OCI-LY3 (cell line): Measurements from ENCODE around the gene MPPED1.

ENCODE experiments used
- EZH2phosphoT487 ChIP-seq: fragments of 200-600 bp; shearing (Covaris generic); IDR thresholded peaks from 2 replicates; pipeline ENCODE4 v1.6.1; 2018; ENCODE audit warnings: antibody characterized with exemption, mixed run types, low read depth
- TF ChIP-seq, protein P1 (sequence below): fragments of 200-600, 300-600 bp; sonication (generic); IDR thresholded peaks from 2 replicates; pipeline ENCODE4 v1.5.1; 2014; ENCODE audit warnings: antibody characterized with exemption, low read length, low read depth

- TF ChIP-seq, protein P1, sequence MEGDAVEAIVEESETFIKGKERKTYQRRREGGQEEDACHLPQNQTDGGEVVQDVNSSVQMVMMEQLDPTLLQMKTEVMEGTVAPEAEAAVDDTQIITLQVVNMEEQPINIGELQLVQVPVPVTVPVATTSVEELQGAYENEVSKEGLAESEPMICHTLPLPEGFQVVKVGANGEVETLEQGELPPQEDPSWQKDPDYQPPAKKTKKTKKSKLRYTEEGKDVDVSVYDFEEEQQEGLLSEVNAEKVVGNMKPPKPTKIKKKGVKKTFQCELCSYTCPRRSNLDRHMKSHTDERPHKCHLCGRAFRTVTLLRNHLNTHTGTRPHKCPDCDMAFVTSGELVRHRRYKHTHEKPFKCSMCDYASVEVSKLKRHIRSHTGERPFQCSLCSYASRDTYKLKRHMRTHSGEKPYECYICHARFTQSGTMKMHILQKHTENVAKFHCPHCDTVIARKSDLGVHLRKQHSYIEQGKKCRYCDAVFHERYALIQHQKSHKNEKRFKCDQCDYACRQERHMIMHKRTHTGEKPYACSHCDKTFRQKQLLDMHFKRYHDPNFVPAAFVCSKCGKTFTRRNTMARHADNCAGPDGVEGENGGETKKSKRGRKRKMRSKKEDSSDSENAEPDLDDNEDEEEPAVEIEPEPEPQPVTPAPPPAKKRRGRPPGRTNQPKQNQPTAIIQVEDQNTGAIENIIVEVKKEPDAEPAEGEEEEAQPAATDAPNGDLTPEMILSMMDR: no peak
- no peak for TF ChIP-seq EZH2phosphoT487
Measured at GRCh38 chr22:43501878-43502277, 90.1 kb downstream of the MPPED1 start.
